ENCODE results near the gene VWC2. TPM values are rescaled to one million over a fixed set of nuclear protein-coding genes. Genes with fewer than 3 reads are reported as not detected.

The VWC2 gene
- polyA plus RNA-seq, 1 of the 3 experiments (the other 2 are of a cell fraction), result not detected

- Histone ChIP-seq H3K9ac (no peak overlapping the region), H2AFZ (ENCODE audit: low read depth) (no peak overlapping the region), H3K27ac (ENCODE audit: low read depth in 2 of 2, low read length in 1 of 2) (no peak overlapping the region), H3K4me1 (ENCODE audit: control insufficient read depth in 1 of 2, insufficient read depth in 2 of 2, low read depth in 1 of 2, low read length in 1 of 2) (no peaks in the 10 kb centered on the region), H3K36me3 (replicated peaks in 1 of 2; ENCODE audit: control insufficient read depth in 1 of 2, insufficient read depth in 2 of 2, low read length in 1 of 2) (no peaks in the 10 kb centered on the region), H3K27me3 (ENCODE audit: insufficient read depth) (peaks cover 9% of the 10 kb centered on the region; the same call in 1 of the 2 replicates), H3K9me3 (no peaks in the 10 kb centered on the region), H3K4me3 (ENCODE audit: low read depth in 2 of 2, low read length in 1 of 2) (no peak overlapping the region), H3F3A (replicated peaks; ENCODE audit: insufficient read depth) (no peaks in the 10 kb centered on the region), H3K79me2 (ENCODE audit: insufficient read depth) (no peaks in the 10 kb centered on the region), H4K20me1 (ENCODE audit: insufficient read depth) (no peaks in the 10 kb centered on the region), H3K4me2 (no peak overlapping the region), H3K9me2 (no peaks in the 10 kb centered on the region)
- no peak for TF ChIP-seq EP300 (IDR thresholded peaks at IDR 0.05; ENCODE audit: borderline replicate concordance in 1 of 2, low read depth in 1 of 2, low read length in 1 of 2)
- no peak for TF ChIP-seq TAF1 (IDR thresholded peaks at IDR 0.05; ENCODE audit: borderline replicate concordance, low read depth, low read length)
- no peak for TF ChIP-seq RXRA (IDR thresholded peaks at IDR 0.05; ENCODE audit: borderline replicate concordance, low read depth)
- TF ChIP-seq FOXM1 (IDR thresholded peaks at IDR 0.05; ENCODE audit: low read depth), result no peak
- no peak for TF ChIP-seq IRF3 (IDR thresholded peaks at IDR 0.05; ENCODE audit: low read depth, low read length)
- TF ChIP-seq PBX3 (IDR thresholded peaks at IDR 0.05), result no peak
- no peak for TF ChIP-seq SMC3 (IDR thresholded peaks at IDR 0.05; ENCODE audit: low read depth, low read length)
- no peak for TF ChIP-seq RAD21 (IDR thresholded peaks at IDR 0.05; ENCODE audit: low read length)
- 2% methylated on average over 10 of the region's 10 CpGs for WGBS (ENCODE audit: low lambda C conversion rate)
- CTCF ChIA-PET, result no interaction called here
- POLR2A ChIA-PET, result no interaction called here
- DNase-seq, result no peak
Observed at GRCh38 chr7:49866076-49866735, 92.8 kb downstream of the VWC2 start.

GRCh38 chr7:49866910-49867309, 93.5 kb downstream of the VWC2 start:
- Histone ChIP-seq H3K9me2 (no peaks in the 10 kb centered on the region), H3K9me3 (no peaks in the 10 kb centered on the region), H3K4me1 (ENCODE audit: control insufficient read depth in 1 of 2, insufficient read depth in 2 of 2, low read depth in 1 of 2, low read length in 1 of 2) (no peaks in the 10 kb centered on the region), H3K27ac (ENCODE audit: low read depth in 2 of 2, low read length in 1 of 2) (no peak overlapping the region), H3F3A (replicated peaks; ENCODE audit: insufficient read depth) (no peaks in the 10 kb centered on the region), H2AFZ (ENCODE audit: low read depth) (no peak overlapping the region), H3K27me3 (ENCODE audit: insufficient read depth) (peaks cover 9% of the 10 kb centered on the region; the same call in 1 of the 2 replicates), H3K4me3 (ENCODE audit: low read depth in 2 of 2, low read length in 1 of 2) (no peak overlapping the region), H3K79me2 (ENCODE audit: insufficient read depth) (no peaks in the 10 kb centered on the region), H3K9ac (no peak overlapping the region), H3K36me3 (replicated peaks in 1 of 2; ENCODE audit: control insufficient read depth in 1 of 2, insufficient read depth in 2 of 2, low read length in 1 of 2) (no peaks in the 10 kb centered on the region), H3K4me2 (no peak overlapping the region), H4K20me1 (ENCODE audit: insufficient read depth) (no peaks in the 10 kb centered on the region)
- 2% methylated on average over 5 of the region's 5 CpGs for whole genome bisulfite sequencing (ENCODE audit: low lambda C conversion rate)
- DNase-seq, result no peak
- ChIA-PET POLR2A (no interaction called here), CTCF (no interaction called here)
- TF ChIP-seq CHD2 (IDR thresholded peaks at IDR 0.05; ENCODE audit: low read length, partially characterized antibody) (no peak), TAF1 (IDR thresholded peaks at IDR 0.05; ENCODE audit: borderline replicate concordance, low read depth, low read length) (no peak), MEF2A (IDR thresholded peaks at IDR 0.05; ENCODE audit: borderline replicate concordance, low read depth) (no peak), RAD21 (IDR thresholded peaks at IDR 0.05; ENCODE audit: low read length) (no peak), RFX5 (IDR thresholded peaks at IDR 0.05; ENCODE audit: low read length) (no peak), PBX3 (IDR thresholded peaks at IDR 0.05) (no peak), IRF3 (IDR thresholded peaks at IDR 0.05; ENCODE audit: low read depth, low read length) (no peak), REST (IDR thresholded peaks at IDR 0.05; ENCODE audit: low read depth, low read length) (no peak), SMC3 (IDR thresholded peaks at IDR 0.05; ENCODE audit: low read depth, low read length) (no peak), CTCF (IDR thresholded peaks at IDR 0.05) (no peak), TEAD4 (IDR thresholded peaks at IDR 0.05; ENCODE audit: borderline replicate concordance, insufficient read depth) (no peak)
